IPS-NIHi7 (cell line): Measurements from ENCODE around the gene FAM149B1.
A peak's percentile ranks its signal among the peaks of the same experiment; 100 is the strongest.

Source experiments
- DNase-seq: peaks from one replicate; pipeline ENCODE4 v3.0.0; 2012; ENCODE audit warnings: mixed read lengths; ENCODE audit errors: extremely low spot score

The FAM149B1 gene

GRCh38 chr10:73174148-73174925, 6.4 kb downstream of the FAM149B1 start:
- no peak for DNase-seq

- DNase-seq: no peak
Observed at GRCh38 chr10:73182568-73182967, 14.6 kb downstream of the FAM149B1 start.

- no peak for DNase-seq
Observed at GRCh38 chr10:73183667-73184281, 15.9 kb downstream of the FAM149B1 start.

- no peak for DNase-seq
Observed at GRCh38 chr10:73186266-73186665, 18.3 kb downstream of the FAM149B1 start.

- no peak for DNase-seq
Observed at GRCh38 chr10:73190188-73190587, 22.3 kb downstream of the FAM149B1 start.

- DNase-seq: no peak
Observed at GRCh38 chr10:73205081-73205480, 37.2 kb downstream of the FAM149B1 start.

GRCh38 chr10:73205890-73206289, 38.0 kb downstream of the FAM149B1 start:
- no peak for DNase-seq

GRCh38 chr10:73206385-73206784, 38.5 kb downstream of the FAM149B1 start:
- no peak for DNase-seq

- DNase-seq: no peak
Observed at GRCh38 chr10:73207883-73208282, 40.0 kb downstream of the FAM149B1 start.

- DNase-seq: no peak
Observed at GRCh38 chr10:73209705-73210104, 41.8 kb downstream of the FAM149B1 start.

GRCh38 chr10:73210395-73211105, 42.6 kb downstream of the FAM149B1 start:
- no peak for DNase-seq

GRCh38 chr10:73211106-73211811, 43.3 kb downstream of the FAM149B1 start:
- no peak for DNase-seq

GRCh38 chr10:73215749-73216148, 47.8 kb downstream of the FAM149B1 start:
- no peak for DNase-seq

- DNase-seq: no peak
Observed at GRCh38 chr10:73217628-73218027, 49.7 kb downstream of the FAM149B1 start.

GRCh38 chr10:73218431-73219191, 50.7 kb downstream of the FAM149B1 start:
- peak; percentile 29 for DNase-seq

GRCh38 chr10:73219384-73219783, 51.5 kb downstream of the FAM149B1 start:
- no peak for DNase-seq

- DNase-seq: no peak
Observed at GRCh38 chr10:73220989-73221388, 53.1 kb downstream of the FAM149B1 start.

- DNase-seq: no peak
Observed at GRCh38 chr10:73225518-73225917, 57.6 kb downstream of the FAM149B1 start.

- no peak for DNase-seq
Observed at GRCh38 chr10:73226663-73227062, 58.7 kb downstream of the FAM149B1 start.

GRCh38 chr10:73228247-73228646, 60.3 kb downstream of the FAM149B1 start:
- no peak for DNase-seq

- DNase-seq: no peak
Observed at GRCh38 chr10:73229567-73229966, 61.6 kb downstream of the FAM149B1 start.
